HG02884 (cell line): ENCODE data around the gene CBX6.
"Not testable (repeated sequence)": the region's sequence is repeated elsewhere in the genome, so short reads cannot be mapped to it uniquely, and the experiment has no call there.

Experiments used
- ATAC-seq: cut with Tn5 transposase; IDR thresholded peaks from one replicate; pipeline ENCODE4 v1.9.1; 2021; ENCODE audit warnings: mild to moderate bottlenecking, moderate library complexity; ENCODE audit not compliant: unreplicated experiment

CBX6 gene

GRCh38 chr22:38861170-38861876 is 10.7 kb downstream of the CBX6 start:
- ATAC-seq: no peak

GRCh38 chr22:38860283-38861169 is 11.5 kb downstream of the CBX6 start:
- ATAC-seq: no peak

DNA sequence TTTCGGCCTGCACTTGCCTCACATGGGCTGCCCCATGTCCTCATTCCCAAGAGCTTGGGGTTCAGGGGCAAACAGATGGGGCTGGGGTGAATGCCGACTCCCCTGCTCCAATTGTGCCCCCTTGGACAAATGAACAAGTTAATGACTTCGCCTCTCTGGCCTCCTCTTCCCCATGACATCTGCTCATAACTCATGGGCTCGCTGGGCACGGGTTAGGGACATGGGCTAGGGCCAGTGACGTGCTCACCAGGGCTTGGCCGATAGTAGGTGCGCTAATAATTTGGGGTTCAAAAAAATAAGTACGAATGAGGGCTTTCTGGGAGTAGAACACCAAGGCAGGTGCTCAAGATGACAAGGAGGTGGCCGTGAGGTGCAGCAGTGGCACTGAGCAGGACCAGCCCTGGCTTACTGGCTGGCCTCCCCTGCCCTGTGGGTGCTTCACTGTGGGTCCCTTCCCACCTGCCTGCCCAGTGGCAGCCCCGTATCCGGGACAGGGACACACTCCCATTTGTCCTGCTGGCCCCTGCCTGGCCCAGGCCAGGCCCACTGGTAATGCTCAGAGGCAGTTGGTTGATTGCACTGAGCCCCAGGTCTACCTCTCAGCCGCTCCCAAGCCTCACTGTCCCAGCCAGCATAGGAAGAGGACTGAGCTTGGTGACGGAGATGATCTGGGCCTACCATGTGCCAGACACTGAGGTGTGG is 12.3 kb downstream of the CBX6 start:
- ATAC-seq: no peak

- no peak for ATAC-seq
Measured at GRCh38 chr22:38858492-38858891, 13.5 kb downstream of the CBX6 start.

GRCh38 chr22:38854476-38854875 is 17.5 kb downstream of the CBX6 start:
- ATAC-seq: not testable (repeated sequence)

DNA sequence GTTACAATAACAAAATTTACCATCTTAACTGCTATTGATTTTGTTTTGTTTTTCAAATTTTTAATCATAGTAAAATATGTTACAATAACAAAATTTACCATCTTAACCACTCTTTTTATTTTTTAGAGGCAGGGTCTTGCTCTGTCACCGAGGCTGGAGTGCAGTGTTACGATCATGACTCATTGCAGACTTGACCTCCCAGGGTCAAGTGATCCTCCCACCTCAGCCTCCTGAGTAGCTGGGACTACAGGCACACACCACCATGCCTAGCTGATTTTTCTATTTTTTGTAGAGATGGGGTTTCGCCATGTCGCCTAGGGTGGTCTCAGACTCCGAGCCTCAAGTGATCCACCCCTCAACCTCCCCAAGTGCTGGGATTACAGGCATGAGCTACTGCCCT is 18.1 kb downstream of the CBX6 start:
- ATAC-seq: not testable (repeated sequence)

DNA sequence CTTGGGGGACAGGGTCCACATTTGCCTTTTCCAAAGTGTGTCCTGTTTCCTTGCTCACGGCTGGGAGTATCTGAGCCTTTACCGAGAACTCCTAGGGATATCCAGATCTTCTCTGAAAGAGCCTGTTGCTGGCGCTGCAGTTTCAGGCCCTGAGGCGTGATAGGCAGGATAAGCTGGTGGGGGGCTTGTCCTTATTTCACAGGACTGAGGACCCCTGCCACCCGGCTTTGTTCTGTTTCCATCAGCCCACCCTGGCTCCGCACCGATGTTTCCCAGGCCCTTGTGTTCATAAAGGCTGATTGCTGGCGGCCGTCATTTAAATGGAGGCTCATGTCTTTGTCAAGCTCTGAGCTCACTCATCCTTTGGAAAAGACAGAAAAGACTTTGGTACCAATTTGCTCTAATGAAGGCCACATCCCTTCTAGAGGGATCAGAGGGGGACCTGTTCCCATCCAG is 18.8 kb downstream of the CBX6 start:
- no peak for ATAC-seq

- no peak for ATAC-seq
Measured at GRCh38 chr22:38852522-38852921, 19.5 kb downstream of the CBX6 start.

DNA sequence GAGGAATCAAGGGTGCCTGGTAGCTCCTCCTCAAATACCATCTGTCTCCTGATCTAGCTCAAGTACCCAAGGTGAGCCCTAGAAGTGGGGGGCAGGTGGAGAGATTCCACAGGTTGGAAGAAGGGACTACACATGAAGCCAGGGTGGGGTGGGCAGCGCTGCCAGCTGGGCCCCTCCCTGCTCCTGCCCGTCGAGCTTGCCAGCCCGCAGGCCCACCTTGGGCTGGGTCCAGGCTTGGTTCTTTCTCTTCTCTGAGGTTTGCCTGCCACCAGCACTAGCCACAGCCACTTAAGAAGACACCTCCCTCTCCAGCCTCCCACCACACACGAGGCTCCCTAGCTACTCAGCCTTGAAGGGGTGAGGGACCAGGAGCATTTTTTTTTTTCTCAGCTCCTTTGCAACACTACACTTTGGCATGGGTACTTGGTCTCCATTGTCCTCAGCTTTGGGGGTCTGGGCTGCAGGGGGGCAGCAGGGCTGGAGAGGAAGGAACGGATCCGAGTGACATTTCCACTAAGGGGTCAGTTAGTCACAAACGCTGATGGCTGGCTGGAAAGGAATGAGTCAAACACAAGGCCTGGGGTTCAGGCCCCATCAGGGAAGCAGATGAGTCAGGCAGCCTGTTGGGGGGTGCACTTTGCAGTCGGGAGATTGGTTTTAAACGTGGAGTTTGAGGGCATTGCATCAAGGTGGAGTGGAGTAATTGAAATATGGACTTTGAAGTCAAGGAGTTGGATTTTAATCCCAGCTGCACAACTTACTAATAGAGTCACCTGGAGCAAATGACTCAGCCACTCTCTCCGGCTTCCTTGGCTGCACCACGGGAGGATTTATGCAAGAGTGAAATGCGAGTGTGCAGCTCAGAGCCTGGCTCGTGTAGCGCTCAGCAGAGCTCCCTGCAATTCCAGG is 20.8 kb downstream of the CBX6 start:
- ATAC-seq: no peak

DNA sequence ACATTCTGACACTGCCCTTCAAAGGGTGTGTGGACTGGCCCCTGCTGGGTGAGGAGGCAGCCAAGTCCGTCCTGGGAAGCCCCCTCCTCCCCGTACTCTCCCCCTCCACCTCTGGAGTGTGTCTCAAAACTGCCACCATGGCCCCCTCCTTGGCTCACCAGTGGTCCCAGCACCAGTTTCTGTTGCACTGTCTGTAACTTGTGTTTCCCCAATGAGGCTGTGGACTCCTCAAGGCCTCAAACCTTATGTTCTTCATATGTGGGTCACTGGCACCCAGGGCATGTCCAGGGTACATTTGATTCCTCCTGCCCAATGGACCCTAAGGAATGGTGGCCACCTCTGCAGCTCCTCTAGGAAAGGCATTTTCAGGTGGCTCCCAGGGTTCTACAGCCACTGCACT is 21.6 kb downstream of the CBX6 start:
- no peak for ATAC-seq

GRCh38 chr22:38849811-38850210 is 22.2 kb downstream of the CBX6 start:
- no peak for ATAC-seq

- ATAC-seq: no peak
Measured at GRCh38 chr22:38846412-38846811, 25.6 kb downstream of the CBX6 start.

DNA sequence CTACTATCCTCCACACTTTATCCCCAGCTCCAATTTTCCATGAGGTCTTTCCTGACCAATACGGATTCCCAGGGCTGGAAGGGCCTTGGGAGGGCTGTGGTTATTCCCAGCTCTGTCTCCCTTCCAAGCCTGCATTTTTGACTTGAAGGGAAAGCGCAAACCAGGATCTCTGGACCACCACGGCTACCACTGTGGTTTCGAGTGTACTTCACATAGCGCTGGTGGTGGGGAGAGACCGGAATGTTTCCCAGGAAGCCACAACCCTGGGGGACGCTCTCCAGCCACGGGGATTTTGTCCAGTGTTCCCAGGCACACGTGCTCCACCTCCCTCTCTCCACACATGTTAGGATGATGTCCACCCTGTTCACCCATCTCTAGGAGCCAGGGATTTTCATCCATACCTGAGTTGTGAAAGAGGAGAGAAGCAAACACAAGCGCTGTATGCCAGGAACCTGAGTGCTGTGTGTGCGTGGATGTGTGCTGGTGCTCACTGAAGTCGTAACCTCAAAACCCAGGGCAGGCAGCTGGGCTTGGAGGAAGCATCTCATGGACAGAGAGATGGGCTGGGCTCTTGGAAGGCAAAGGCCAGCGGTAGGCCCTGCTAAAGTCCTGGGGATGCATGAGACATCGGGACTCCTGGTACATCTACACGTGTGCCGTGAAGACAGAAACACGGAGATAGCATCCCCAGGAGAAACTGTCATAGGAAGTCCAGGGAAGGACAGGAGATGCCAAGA is 26.8 kb downstream of the CBX6 start:
- ATAC-seq: no peak

DNA sequence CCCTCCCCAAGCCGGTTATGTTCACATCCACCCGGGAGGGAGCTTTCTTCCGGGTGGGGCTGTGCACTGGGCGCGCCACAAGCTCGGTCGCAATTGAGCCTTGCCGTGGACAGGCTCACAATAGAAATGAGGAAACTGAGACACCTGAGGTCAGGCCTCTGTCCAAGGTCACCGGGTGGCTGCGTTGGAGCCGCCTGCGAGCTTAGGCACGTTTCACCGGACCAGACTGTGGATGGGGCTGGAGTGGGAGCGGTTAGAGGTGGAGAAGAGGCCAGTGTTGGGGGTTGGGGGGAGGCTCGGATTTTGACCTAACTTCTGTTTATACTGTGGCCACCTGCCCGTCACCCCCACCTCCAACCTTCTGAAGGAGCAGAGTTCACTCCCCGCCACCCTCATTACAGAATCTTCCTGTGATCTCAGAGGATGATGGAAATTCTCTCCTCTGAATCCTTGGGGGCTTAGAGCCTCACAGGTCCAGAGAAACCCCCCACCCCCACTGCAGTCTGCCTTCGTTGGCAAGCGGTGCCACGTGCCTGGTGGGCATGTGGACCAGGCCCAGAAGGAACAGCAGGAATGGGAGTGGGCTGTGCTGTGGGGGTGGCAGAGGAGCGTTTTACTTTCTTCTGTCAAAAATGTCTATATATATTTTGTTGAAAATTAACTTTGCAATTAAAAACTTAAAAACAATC is 27.6 kb downstream of the CBX6 start:
- no peak for ATAC-seq

DNA sequence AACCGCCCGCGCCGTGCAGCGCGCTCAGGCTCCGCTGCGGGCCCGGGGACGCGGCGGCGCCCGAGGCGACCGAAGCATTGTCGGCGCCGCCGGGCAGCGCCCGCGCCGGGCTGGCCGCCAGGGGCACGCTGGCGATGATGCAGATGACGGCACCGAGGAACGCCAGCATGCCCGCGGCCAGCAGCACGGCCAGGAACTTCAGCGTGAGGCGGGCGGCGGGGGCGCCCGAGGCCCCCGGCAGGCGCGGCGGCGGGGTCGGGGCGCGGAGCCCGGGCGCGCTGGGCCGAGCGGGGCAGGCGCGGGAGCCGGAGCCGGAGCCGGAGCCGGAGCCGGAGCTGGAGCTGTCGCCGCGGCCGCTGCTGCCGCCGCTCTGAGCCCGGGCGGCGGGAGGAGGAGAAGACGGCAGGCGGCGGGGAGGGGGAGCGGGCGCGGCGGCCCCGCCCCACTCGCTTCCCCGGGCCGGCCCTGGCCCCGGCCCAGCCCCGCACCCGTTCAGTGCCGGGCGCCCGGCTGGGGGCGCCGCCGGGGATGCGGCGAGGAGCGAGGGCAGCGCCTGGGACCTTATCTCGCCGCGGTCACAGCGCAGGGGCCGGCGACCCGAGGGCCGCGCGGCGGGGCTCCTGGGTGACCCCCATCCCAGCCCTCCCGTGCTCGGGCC is 28.2 kb downstream of the CBX6 start, which contains the start of gene NPTXR:
Gene NPTXR, minus strand, starts transcription at position 372 of the 658 bp plus-strand sequence.
- no peak for ATAC-seq

DNA sequence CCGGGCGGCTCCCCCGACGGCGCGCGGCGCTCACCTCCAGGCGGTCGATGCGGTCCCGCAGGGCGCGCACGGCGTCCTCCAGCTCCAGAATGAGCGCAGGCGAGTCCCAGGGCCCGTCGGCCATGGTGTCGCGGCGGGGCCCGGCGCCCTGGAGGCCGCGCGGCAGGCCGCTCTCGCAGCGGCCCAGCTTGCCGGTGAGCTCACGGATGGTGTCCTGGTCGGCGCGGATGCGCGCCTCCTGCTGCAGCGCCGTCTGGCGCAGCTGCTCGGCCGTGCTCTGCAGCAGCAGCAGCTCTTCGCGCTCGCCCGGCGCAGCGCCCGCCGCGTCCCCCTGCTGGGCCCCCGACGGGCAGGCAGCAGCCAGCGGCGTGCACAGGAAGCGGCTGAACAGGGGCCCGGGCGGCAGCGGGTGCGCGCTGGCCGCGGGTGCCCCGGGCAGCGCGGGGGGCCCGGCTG is 28.8 kb downstream of the CBX6 start:
- no peak for ATAC-seq

DNA sequence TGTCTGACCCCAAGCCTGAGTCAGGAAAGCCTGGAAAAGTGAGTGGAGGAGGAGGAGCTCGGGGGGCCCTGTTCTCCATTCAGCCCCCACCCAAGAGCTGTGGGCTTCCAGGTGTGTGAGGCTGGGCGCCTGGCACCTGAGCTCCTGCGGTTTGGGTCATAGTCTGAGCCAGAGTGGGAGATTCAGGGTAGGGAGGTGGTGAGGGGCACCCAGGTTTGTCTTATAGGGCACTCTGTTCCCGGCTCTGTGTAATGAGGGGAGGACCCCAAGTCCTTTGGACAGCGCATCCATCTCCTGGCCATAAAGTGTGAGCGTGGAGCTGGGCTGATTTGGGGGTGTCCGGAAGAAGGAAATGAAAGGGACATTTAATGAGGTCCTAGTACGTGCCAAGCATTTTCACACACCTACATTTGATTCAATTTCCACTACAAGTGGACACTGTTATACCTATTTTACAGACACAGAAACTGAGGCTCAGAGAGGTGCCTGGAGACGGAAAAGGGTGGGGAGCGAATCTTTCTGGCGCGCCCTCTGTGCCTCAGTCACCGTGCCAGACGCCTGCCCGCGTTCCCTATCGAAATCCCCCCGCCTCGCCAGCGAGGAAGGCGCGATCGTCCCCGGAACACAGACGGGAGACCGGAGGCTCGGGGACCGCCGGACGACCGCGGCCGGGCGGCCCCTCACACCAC is 29.4 kb downstream of the CBX6 start:
- no peak for ATAC-seq

- ATAC-seq: no peak
Measured at GRCh38 chr22:38841635-38842034, 30.4 kb downstream of the CBX6 start.
